ENCODE data around the gene NEUROG1.
"Not testable (repeated sequence)": the region's sequence is repeated elsewhere in the genome, so short reads cannot be mapped to it uniquely, and the experiment has no call there.

NEUROG1 gene

DNA sequence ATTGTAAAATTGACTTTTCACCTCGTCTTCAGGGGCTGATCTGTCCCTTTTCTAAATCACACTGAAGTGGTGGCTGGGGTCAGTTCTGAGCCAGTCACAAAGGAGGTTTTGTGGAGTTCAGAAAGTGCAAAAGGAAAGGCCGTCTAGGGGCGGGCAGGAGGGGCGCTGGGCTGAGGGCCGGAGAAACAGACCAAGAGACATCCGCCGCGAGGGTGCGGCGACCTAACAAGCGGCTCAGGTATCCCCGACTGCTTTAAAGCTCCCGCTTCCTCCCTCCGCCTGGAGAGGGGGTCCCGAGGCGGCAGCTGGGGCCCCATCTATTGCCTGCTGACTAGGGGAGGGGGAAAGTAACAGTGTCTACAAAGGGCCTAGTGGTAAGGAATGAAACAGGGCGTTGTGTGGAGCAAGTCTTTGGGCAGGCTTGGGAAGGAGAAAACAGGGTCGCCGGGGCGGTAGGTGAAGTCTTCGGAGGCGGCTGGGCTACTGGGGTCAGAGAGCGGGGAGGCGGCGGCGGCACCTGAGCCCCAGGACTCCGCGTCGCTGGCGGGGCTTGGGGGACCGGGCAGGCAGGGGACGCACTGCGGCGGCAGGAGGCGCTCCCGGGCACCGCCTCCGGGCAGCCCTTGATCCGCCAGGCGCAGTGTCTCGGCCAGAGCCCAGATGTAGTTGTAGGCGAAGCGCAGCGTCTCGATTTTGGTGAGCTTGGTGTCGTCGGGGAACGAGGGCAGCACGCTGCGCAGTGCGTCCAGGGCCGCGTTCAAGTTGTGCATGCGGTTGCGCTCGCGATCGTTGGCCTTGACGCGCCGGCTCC is 950 bp downstream of the NEUROG1 start:
- peak in 1 of 2 experiments; percentile 55 for DNase-seq

DNA sequence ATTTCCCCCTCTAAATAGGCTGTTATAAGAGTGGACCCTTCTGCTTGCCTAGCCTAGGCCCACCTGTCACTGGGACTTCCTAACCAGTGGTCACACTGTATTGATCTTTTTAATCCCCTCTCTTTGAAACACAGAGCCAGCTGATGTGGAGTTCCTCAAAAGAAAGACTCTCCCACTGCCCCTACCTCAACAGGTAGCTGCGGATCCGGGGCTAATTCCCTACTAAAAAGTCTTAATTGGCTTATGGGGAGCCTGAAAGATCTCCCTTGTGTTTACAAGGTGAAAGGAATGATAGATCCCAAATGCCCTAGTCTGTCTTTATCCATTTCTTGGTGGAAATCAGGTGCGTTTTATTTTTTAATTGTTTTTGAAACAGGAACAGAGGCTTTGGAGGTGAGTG is 2.0 kb downstream of the NEUROG1 start:
- peak in 1 of 2 experiments; percentile 51 for DNase-seq

GRCh38 chr5:135533334-135533733 is 2.4 kb downstream of the NEUROG1 start:
- peak; percentile 19 to 51 for DNase-seq

GRCh38 chr5:135529576-135529975 is 6.2 kb downstream of the NEUROG1 start:
- not testable (repeated sequence) for DNase-seq

GRCh38 chr5:135526924-135527323 is 8.8 kb downstream of the NEUROG1 start:
- no peak for DNase-seq

GRCh38 chr5:135521964-135522363 is 13.8 kb downstream of the NEUROG1 start:
- DNase-seq: no peak

- DNase-seq: no peak
Measured at GRCh38 chr5:135517631-135518030, 18.1 kb downstream of the NEUROG1 start.

- no peak for DNase-seq
Measured at GRCh38 chr5:135514116-135514515, 21.6 kb downstream of the NEUROG1 start.

- no peak for DNase-seq
Measured at GRCh38 chr5:135511761-135512575, 23.8 kb downstream of the NEUROG1 start.

DNA sequence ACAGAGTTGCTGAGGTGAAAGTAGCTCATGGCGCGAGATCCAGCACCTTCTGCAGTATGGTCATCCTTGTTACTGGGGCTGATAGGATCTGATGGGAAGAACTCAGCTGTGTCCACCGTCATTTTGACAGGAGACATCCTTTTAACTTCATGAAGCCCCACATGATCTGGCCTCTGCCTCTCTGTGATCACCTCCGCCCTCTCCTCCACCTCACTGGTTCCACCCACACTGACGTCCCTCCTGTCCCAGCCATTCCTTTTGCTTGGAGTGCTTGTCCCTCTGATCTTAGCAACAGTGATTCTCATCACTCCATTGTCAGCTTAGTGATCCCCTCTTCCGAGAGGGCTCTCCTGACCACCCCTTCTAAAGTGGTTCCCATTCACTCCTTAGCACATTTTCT is 25.8 kb downstream of the NEUROG1 start:
- no peak for DNase-seq

GRCh38 chr5:135508496-135509005 is 27.2 kb downstream of the NEUROG1 start:
- peak; percentile 48 to 83 for DNase-seq

DNA sequence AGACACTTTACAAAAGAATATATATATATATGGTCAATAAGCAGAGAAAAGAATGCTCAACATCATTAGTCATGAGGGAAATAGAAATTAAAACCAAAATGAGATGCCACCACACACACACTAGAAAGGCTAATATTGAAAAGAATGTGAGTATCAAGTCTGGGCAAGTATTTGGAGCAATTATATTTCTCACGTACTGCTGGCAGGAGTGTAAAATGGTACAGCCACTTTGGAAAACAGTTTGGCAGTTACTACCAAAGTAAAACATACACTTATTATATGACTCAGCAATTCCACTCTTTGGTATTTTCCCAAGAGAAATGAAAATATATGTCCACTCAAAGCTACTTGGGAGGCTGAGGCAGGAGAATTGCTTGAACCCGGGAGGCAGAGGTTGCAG is 29.8 kb downstream of the NEUROG1 start:
- no peak for DNase-seq

GRCh38 chr5:135504376-135504775 is 31.4 kb downstream of the NEUROG1 start:
- DNase-seq: no peak

- no peak for DNase-seq
Measured at GRCh38 chr5:135503871-135504270, 31.9 kb downstream of the NEUROG1 start.

GRCh38 chr5:135502836-135503520 is 32.8 kb downstream of the NEUROG1 start:
- no peak for DNase-seq

DNA sequence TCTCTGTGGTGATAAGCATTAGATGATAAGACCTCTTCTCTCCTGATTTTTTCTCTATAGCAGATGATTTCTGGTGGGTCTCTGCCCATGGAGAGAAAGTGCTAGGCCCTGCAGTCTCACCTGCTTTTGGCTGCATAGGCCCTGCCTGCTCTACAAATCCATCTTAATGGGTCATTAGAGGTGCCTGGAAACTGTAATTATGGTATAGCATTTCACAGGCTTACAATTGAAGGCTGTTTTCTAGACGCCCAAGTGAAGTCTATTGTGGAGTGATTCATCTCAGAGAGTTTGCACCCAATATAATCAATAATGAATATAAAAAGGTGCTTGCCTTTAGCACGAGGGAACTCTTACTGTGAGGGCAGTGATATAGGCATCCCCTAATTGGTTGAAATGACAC is 33.8 kb downstream of the NEUROG1 start:
- DNase-seq: peak; percentile 8 to 34

- no peak for DNase-seq
Measured at GRCh38 chr5:135498637-135498995, 37.1 kb downstream of the NEUROG1 start.

DNA sequence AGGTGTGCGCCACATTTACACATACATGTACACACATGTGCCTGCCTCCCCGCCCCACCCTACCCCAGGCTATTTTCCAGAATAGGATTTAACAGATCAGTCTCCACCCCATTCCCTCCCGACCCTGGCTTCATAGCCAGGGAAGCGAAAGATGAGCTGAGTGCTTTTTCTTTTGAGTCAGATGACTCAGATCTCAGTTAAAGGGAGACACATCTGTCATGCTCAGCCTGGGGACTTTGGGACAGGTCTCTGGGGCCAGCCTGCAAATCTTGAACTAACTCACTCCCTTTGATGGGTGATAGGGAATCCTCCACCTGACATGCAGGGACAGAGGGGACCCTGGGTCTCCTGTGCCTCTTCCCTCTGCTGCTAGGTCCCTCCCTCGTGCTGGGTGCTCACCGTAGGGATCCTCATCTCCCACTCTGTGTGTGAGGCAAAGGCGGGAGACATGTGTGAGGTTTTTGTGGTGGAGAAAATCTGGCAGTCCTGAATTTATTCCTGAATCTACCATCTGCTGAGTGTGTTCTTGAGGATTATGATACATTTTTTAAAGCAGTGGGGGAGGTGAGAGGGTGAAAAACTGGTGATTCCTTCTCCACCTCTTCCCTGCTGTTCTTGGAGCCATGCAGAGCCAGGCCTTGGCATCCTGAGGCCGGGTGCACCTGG is 37.7 kb downstream of the NEUROG1 start:
- peak; percentile 83 to 96 for DNase-seq

DNA sequence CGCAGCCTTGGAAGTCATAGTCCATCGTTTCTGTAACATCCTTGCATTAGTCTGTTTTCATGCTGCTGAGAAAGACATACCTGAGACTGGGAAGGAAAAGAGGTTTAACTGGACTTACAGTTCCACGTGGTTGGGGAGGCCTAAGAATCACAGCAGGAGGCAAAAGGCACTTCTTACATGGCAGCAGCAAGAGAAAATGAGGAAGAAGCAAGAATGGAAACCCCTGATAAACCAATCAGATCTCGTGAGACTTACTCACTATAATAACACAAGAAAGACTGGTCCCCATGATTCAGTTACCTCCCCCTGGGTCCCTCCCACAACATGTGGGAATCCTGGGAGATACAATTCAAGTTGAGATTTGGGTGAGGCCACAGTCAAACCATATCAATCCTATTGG is 40.2 kb downstream of the NEUROG1 start:
- not testable (repeated sequence) for DNase-seq

DNA sequence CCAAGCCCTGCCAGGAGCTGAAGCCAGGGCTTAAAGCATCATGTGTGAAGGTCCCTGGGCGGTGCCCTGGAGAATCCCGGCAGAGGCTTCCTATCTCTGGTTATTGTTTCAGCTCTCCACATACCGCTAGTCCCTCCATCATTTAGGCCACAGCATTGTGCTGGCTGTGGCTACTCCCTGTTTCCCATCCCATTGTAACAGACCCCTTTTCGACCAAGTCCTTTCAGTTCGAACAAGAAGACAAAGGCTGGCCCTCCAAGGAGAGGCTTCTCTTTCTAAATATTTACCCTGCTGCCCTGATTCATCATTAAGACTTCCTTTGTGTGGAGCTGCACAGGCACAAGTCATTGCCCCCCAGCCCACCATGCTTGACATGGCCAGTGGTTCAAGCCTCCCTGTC is 41.6 kb downstream of the NEUROG1 start:
- no peak for DNase-seq

GRCh38 chr5:135493406-135494180 is 42.2 kb downstream of the NEUROG1 start:
- DNase-seq: no peak

GRCh38 chr5:135492319-135492626 is 43.5 kb downstream of the NEUROG1 start:
- DNase-seq: no peak

All from NCI-H524 (cell line).